Measurements from ENCODE around the gene CDC27. TPM values are rescaled to one million over a fixed set of nuclear protein-coding genes. Genes with fewer than 3 reads are reported as not detected.

The CDC27 gene
- total RNA-seq, 1 donor from 2014 or later = 128 TPM

GRCh38 chr17:47210779-47211178 is 21.7 kb upstream of the CDC27 start:
- no peak for TF ChIP-seq CTCF (IDR thresholded peaks at IDR 0.05)
- Mint-ChIP-seq H3K36me3 (ENCODE audit: low read depth) (no peaks in the 10 kb centered on the region), H3K27me3 (ENCODE audit: low read depth) (no peaks in the 10 kb centered on the region), H3K4me1 (ENCODE audit: low read depth) (peaks cover 40% of the 10 kb centered on the region), H3K27ac (ENCODE audit: unreplicated experiment) (peak overlapping the region; percentile 41), H3K9me3 (ENCODE audit: low read depth) (no peaks in the 10 kb centered on the region), H3K4me3 (ENCODE audit: unreplicated experiment) (no peak overlapping the region)
- no peak for DNase-seq (ENCODE audit: low spot score)

- DNase-seq (ENCODE audit: low spot score) = no peak
- H3K36me3 Mint-ChIP-seq (ENCODE audit: low read depth) = no peaks in the 10 kb centered on the region
- H3K4me3 Mint-ChIP-seq (ENCODE audit: unreplicated experiment) = no peak overlapping the region
- no peak for TF ChIP-seq CTCF (IDR thresholded peaks at IDR 0.05)
- H3K4me1 Mint-ChIP-seq (ENCODE audit: low read depth) = peaks cover 46% of the 10 kb centered on the region
- no peaks in the 10 kb centered on the region for H3K9me3 Mint-ChIP-seq (ENCODE audit: low read depth)
- H3K27me3 Mint-ChIP-seq (ENCODE audit: low read depth) = no peaks in the 10 kb centered on the region
- peak overlapping the region; percentile 80 for H3K27ac Mint-ChIP-seq (ENCODE audit: unreplicated experiment)
Measured at GRCh38 chr17:47210105-47210504, 21.0 kb upstream of the CDC27 start.

DNA sequence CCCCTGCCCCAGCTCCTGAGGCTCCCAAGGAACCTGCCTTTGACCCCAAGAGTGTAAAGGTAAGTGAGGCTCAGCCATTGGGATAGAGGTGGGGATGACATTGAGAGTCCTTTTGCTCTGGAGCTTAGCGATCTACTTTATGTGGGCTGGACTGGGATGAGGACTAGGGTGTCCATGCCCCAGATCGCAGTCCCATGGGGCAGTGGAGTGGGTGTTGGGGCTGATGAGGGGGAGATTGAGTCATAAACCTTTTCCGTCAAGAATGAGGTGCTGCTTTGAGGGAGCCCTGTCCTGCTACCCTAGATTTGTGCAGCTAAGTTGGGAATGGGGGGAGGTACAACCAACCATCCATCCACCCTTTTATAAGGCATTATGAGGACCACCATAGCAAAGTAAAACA is 20.4 kb upstream of the CDC27 start:
- H3K27me3 Mint-ChIP-seq (ENCODE audit: low read depth) = no peaks in the 10 kb centered on the region
- no peak for DNase-seq (ENCODE audit: low spot score)
- no peak for TF ChIP-seq CTCF (IDR thresholded peaks at IDR 0.05)
- H3K4me3 Mint-ChIP-seq (ENCODE audit: unreplicated experiment) = no peak overlapping the region
- H3K9me3 Mint-ChIP-seq (ENCODE audit: low read depth) = no peaks in the 10 kb centered on the region
- peaks cover 52% of the 10 kb centered on the region for H3K4me1 Mint-ChIP-seq (ENCODE audit: low read depth)
- peak overlapping the region; percentile 80 for H3K27ac Mint-ChIP-seq (ENCODE audit: unreplicated experiment)
- H3K36me3 Mint-ChIP-seq (ENCODE audit: low read depth) = no peaks in the 10 kb centered on the region

DNA sequence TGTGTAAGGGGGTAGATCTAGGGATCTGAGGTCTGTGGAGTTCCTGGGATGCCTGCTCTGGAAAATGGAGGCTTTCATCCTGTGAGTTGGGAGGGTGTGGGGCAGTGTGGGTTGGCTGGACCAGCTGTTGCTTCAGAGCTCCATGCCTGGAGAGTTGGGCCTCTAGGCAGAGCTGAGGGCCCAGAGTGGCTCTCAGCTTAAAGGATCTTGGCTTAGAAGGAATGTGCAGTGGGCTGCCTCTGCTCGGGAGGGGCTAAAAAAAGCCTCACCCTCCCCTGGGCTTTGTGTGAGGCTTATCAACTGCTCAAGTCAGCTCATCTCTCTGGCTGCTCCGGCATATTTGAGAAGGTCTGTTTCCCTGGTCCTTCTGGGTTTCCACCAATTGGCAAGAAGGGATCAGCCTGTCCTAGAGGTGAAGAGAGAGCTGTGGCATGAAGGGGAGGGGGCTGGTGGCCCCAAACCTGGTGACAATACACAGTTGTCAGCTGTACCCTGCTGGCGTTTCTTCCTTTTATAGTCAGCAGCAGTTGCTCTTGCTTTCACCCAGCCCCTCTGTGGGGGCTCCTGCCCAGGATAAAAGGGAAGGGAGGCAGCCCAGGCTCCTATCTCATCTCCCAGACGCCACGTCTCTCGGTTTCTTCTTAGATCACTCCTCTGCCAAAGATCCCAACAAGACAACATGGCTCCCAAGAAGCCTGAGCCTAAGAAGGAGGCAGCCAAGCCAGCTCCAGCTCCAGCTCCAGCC is 19.8 kb upstream of the CDC27 start, which contains the start of gene MYL4:
Gene MYL4, plus strand, starts transcription at position 605 of the 745 bp plus-strand sequence. Its CDS starts 75 bp downstream, at position 680.
- Mint-ChIP-seq H3K9me3 (ENCODE audit: low read depth) (no peaks in the 10 kb centered on the region), H3K27ac (ENCODE audit: unreplicated experiment) (peak within 1 kb of the TSS; percentile 80), H3K4me1 (ENCODE audit: low read depth) (peaks cover 58% of the 10 kb centered on the region), H3K36me3 (ENCODE audit: low read depth) (no peaks in the 10 kb centered on the region), H3K4me3 (ENCODE audit: unreplicated experiment) (no peak within 1 kb of the TSS), H3K27me3 (ENCODE audit: low read depth) (no peaks in the 10 kb centered on the region)
- no peak for TF ChIP-seq CTCF (IDR thresholded peaks at IDR 0.05)
- no peak for DNase-seq (ENCODE audit: low spot score)

DNA sequence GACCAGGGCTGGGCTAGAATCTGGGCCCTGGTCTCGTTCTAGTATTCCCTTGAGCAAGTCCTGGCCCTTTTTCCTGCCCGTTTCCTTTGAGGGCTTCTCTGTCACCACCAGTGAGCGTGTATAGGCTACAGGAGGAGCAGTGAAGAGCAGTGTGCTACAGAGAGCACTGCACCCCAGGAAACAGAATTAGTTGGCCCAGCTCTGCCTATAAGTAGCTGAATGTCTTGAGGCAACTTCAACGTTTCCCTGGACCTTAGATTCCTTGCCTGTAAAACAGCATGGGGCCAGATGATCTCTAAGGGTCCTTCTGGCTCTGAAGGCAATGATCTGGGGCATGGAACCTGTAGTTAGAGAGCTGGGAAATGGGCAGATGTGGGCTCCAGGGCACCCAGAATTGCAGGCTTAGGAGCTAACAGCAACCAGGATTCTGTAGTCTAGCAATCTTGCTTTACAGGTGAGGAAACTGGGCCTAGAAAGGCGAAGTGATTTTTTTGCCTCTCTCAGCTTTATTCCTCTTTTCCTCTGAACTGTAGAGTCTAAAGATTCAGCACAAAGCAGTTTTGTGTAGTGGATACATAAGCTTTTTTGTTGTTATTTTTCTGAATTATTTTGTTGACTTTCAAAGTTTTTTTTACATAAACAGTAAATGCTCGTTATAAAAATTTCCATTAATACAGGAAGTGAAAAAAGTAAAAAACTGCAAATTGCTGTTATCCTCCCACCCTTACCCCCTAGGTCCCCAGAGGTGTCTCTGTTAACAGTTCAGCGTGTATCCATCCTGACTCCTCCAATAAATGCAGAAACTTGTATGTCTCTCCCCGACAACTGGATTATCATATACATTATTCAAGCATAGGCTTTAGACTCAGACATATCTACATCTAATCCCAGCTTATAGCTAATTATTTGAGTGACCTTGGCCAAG is 18.3 kb upstream of the CDC27 start:
- Mint-ChIP-seq H3K4me1 (ENCODE audit: low read depth) (peaks cover 63% of the 10 kb centered on the region), H3K27me3 (ENCODE audit: low read depth) (no peaks in the 10 kb centered on the region), H3K27ac (ENCODE audit: unreplicated experiment) (peak overlapping the region; percentile 57)

More for the DNA sequence above, 18.3 kb upstream of the CDC27 start:
- Mint-ChIP-seq H3K4me3 (ENCODE audit: unreplicated experiment) (no peak overlapping the region), H3K36me3 (ENCODE audit: low read depth) (no peaks in the 10 kb centered on the region), H3K9me3 (ENCODE audit: low read depth) (no peaks in the 10 kb centered on the region)
- TF ChIP-seq CTCF (IDR thresholded peaks at IDR 0.05) = no peak
- no peak for DNase-seq (ENCODE audit: low spot score)
